Measurements from ENCODE around the gene ARHGAP23. TPM values are rescaled to one million over a fixed set of nuclear protein-coding genes. Genes with fewer than 3 reads are reported as not detected.
A peak's percentile ranks its signal among the peaks of the same experiment; 100 is the strongest.

ARHGAP23 gene
- total and polyA plus RNA-seq, 2 experiments from 2014 or later, result 16.0 to 30.0 TPM

- DNase-seq (ENCODE audit: low spot score), result peak; percentile 40
- H3K27me3 ChIP-seq, result peaks cover 14% of the 10 kb centered on the region
- no peak overlapping the region for H3K4me3 ChIP-seq
- no peak overlapping the region for H2AFZ ChIP-seq
- peaks cover 18% of the 10 kb centered on the region for H3K4me1 ChIP-seq (ENCODE audit: insufficient read depth)
- H3K27ac ChIP-seq, result no peak overlapping the region
- H3K4me2 ChIP-seq, result peak overlapping the region; percentile 86
- H3K9me3 ChIP-seq (ENCODE audit: low read depth), result no peaks in the 10 kb centered on the region
- no peaks in the 10 kb centered on the region for H3K79me2 ChIP-seq
- H3K36me3 ChIP-seq (replicated peaks; ENCODE audit: insufficient read depth, low read depth), result no peaks in the 10 kb centered on the region
- H3K9me2 ChIP-seq (replicated peaks; ENCODE audit: insufficient read depth), result no peaks in the 10 kb centered on the region
- WGBS (ENCODE audit: low lambda C conversion rate, missing lambda C conversion rate), result 5% methylated on average over 26 of the region's 80 CpGs
- H4K20me1 ChIP-seq (ENCODE audit: insufficient read depth, poor library complexity, severe bottlenecking), result peaks cover 18% of the 10 kb centered on the region
- TF ChIP-seq EZH2phosphoT487 (IDR thresholded peaks at IDR 0.05; ENCODE audit: low read depth, severe bottlenecking, unreplicated experiment), result no peak
- no peak for TF ChIP-seq EZH2 (IDR thresholded peaks at IDR 0.05; ENCODE audit: borderline replicate concordance)
- TF ChIP-seq, protein P1, sequence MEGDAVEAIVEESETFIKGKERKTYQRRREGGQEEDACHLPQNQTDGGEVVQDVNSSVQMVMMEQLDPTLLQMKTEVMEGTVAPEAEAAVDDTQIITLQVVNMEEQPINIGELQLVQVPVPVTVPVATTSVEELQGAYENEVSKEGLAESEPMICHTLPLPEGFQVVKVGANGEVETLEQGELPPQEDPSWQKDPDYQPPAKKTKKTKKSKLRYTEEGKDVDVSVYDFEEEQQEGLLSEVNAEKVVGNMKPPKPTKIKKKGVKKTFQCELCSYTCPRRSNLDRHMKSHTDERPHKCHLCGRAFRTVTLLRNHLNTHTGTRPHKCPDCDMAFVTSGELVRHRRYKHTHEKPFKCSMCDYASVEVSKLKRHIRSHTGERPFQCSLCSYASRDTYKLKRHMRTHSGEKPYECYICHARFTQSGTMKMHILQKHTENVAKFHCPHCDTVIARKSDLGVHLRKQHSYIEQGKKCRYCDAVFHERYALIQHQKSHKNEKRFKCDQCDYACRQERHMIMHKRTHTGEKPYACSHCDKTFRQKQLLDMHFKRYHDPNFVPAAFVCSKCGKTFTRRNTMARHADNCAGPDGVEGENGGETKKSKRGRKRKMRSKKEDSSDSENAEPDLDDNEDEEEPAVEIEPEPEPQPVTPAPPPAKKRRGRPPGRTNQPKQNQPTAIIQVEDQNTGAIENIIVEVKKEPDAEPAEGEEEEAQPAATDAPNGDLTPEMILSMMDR (IDR thresholded peaks at IDR 0.05; ENCODE audit: poor library complexity), result no peak
Measured at GRCh38 chr17:38509772-38510420, 81.6 kb downstream of the ARHGAP23 start.

GRCh38 chr17:38510421-38511149 is 82.3 kb downstream of the ARHGAP23 start:
- Histone ChIP-seq H3K9me3 (ENCODE audit: low read depth) (no peaks in the 10 kb centered on the region), H3K9me2 (replicated peaks; ENCODE audit: insufficient read depth) (no peaks in the 10 kb centered on the region), H3K27me3 (peaks cover 14% of the 10 kb centered on the region), H3K36me3 (replicated peaks; ENCODE audit: insufficient read depth, low read depth) (no peaks in the 10 kb centered on the region), H2AFZ (no peak overlapping the region), H3K4me3 (no peak overlapping the region), H4K20me1 (ENCODE audit: insufficient read depth, poor library complexity, severe bottlenecking) (peaks cover 18% of the 10 kb centered on the region), H3K4me2 (peak overlapping the region; percentile 86), H3K4me1 (ENCODE audit: insufficient read depth) (peaks cover 18% of the 10 kb centered on the region), H3K27ac (no peak overlapping the region), H3K79me2 (no peaks in the 10 kb centered on the region)
- DNase-seq (ENCODE audit: low spot score), result peak; percentile 85
- WGBS (ENCODE audit: low lambda C conversion rate, missing lambda C conversion rate), result 3% methylated on average over 41 of the region's 86 CpGs
- no peak for TF ChIP-seq EZH2 (IDR thresholded peaks at IDR 0.05; ENCODE audit: borderline replicate concordance)
- TF ChIP-seq, protein P1 (IDR thresholded peaks at IDR 0.05; ENCODE audit: poor library complexity), result peak; percentile 9

DNA sequence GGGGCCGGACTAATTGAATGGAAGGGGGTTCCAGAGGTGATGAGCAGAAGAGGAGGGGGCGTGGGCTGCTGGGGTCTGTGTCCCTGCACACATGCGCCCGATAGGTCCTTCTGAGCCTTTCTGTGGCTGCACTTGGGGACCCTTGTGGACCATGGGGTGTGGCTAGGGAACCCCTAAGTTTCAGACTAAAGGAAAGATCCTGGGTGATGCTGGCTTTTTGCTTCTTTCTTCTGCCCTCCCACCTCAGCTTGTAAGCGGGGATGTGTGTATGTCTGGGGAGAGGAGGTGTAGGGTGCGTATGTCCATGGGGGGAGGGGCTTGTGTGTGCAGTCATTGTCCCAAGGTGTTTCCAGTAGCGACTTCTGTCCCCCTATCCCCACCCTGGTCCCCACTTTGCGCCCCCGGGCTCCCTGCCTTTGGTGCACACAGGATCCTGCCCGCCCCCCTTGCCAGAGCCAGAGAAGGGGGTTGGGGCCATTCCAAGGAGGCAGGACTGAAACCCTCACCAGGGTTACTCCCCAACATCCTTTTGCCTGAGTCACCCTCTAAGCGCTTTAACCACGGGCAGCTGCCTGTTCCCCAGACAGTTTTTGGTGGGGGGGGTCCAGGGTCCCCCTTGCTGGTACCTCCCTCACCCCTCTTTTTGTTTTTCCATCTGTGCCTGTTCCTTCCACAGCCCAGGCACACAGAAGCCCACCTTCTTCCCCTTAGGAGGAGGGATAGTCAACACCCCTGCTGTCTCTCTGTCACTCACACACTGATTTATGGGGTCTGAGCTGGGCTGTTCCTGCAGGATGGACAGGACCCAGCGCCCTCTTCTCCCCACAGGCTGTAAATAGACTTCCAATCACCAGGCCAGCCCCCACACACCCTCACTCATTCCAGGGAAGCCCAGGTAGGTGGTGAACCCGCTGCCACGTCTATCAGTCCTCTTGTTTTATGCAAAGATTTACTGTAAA is 83.2 kb downstream of the ARHGAP23 start:
- Histone ChIP-seq H3K4me1 (ENCODE audit: insufficient read depth) (peaks cover 18% of the 10 kb centered on the region), H3K9me3 (ENCODE audit: low read depth) (no peaks in the 10 kb centered on the region), H3K27me3 (peaks cover 14% of the 10 kb centered on the region), H4K20me1 (ENCODE audit: insufficient read depth, poor library complexity, severe bottlenecking) (peaks cover 18% of the 10 kb centered on the region), H3K9me2 (replicated peaks; ENCODE audit: insufficient read depth) (no peaks in the 10 kb centered on the region), H3K27ac (no peak overlapping the region), H3K4me2 (peak overlapping the region; percentile 86), H3K4me3 (no peak overlapping the region), H2AFZ (no peak overlapping the region), H3K36me3 (replicated peaks; ENCODE audit: insufficient read depth, low read depth) (no peaks in the 10 kb centered on the region), H3K79me2 (no peaks in the 10 kb centered on the region)
- TF ChIP-seq EZH2phosphoT487 (IDR thresholded peaks at IDR 0.05; ENCODE audit: low read depth, severe bottlenecking, unreplicated experiment) (no peak), EZH2 (IDR thresholded peaks at IDR 0.05; ENCODE audit: borderline replicate concordance) (no peak)
- TF ChIP-seq, protein P1 (IDR thresholded peaks at IDR 0.05; ENCODE audit: poor library complexity), result no peak
- WGBS (ENCODE audit: low lambda C conversion rate, missing lambda C conversion rate), result 44% methylated on average over 14 of the region's 15 CpGs
- no peak for DNase-seq (ENCODE audit: low spot score)

All from hepatocyte (in vitro differentiated cells).